HepG2 (cell line): Measurements from ENCODE around the gene DCAF7. TPM values are rescaled to one million over a fixed set of nuclear protein-coding genes. Genes with fewer than 3 reads are reported as not detected.
A peak's percentile ranks its signal among the peaks of the same experiment; 100 is the strongest.

ENCODE experiments used
- ARID4A ChIP-seq: sonication (generic); formaldehyde crosslinking; IDR thresholded peaks from 2 replicates; pipeline ENCODE4 v1.5.0; 2020; ENCODE audit warnings: mild to moderate bottlenecking, missing genetic modification reagents, borderline replicate concordance
- HDAC1 ChIP-seq: sonication (generic); formaldehyde crosslinking; IDR thresholded peaks from 2 replicates; pipeline ENCODE4 v1.5.1; 2020; ENCODE audit warnings: mild to moderate bottlenecking, missing genetic modification reagents
- HIVEP1 ChIP-seq: sonication (generic); formaldehyde crosslinking; IDR thresholded peaks from 2 replicates; pipeline ENCODE4 v1.4.0; 2020; ENCODE audit warnings: mild to moderate bottlenecking, missing genetic modification reagents
- KLF15 ChIP-seq: sonication (generic); formaldehyde crosslinking; IDR thresholded peaks from 2 replicates; pipeline ENCODE4 v1.8.1; 2023; ENCODE audit warnings: borderline replicate concordance, mild to moderate bottlenecking, inconsistent platforms, missing genetic modification reagents, mixed read lengths
- NBN ChIP-seq: fragments of 450-650 bp; conservative IDR thresholded peaks from 2 replicates; pipeline ENCODE4 v1.6.1; 2017
- PBX2 ChIP-seq: IDR thresholded peaks from 2 replicates; pipeline ENCODE4 v1.6.1; 2016; ENCODE audit warnings: control low read depth
- RORA ChIP-seq: sonication (generic); formaldehyde crosslinking; IDR thresholded peaks from 2 replicates; pipeline ENCODE4 v1.5.0; 2020; ENCODE audit warnings: mild to moderate bottlenecking, missing genetic modification reagents, moderate library complexity
- SNAPC5 ChIP-seq: sonication (generic); formaldehyde crosslinking; IDR thresholded peaks from 2 replicates; pipeline ENCODE4 v1.8.1; 2023; ENCODE audit warnings: mild to moderate bottlenecking, missing genetic modification reagents, borderline replicate concordance
- SRSF9 ChIP-seq: fragments of 200-400 bp; formaldehyde crosslinking; IDR thresholded peaks from 2 replicates; pipeline ENCODE4 v1.6.1; 2018; ENCODE audit warnings: borderline replicate concordance, mild to moderate bottlenecking, low read depth, low read length; ENCODE audit not compliant: insufficient read depth, poor library complexity, severe bottlenecking
- TAF1 ChIP-seq: sonication (generic); formaldehyde crosslinking; IDR thresholded peaks from 2 replicates; pipeline ENCODE4 v1.4.0; 2020; ENCODE audit warnings: missing genetic modification reagents
- ZBTB2 ChIP-seq: sonication (generic); formaldehyde crosslinking; IDR thresholded peaks from 2 replicates; pipeline ENCODE4 v1.8.0; 2022; ENCODE audit warnings: low read depth, missing genetic modification reagents
- ZBTB7A ChIP-seq: sonication (generic); formaldehyde crosslinking; IDR thresholded peaks from 2 replicates; pipeline ENCODE4 v1.8.0; 2022; ENCODE audit warnings: mild to moderate bottlenecking, missing genetic modification reagents
- ZFP82 ChIP-seq: sonication (generic); formaldehyde crosslinking; IDR thresholded peaks from 2 replicates; pipeline ENCODE4 v1.5.1; 2020; ENCODE audit warnings: mild to moderate bottlenecking, missing genetic modification reagents, borderline replicate concordance
- ZHX1 ChIP-seq: sonication (generic); formaldehyde crosslinking; IDR thresholded peaks from 2 replicates; pipeline ENCODE4 v1.8.1; 2022; ENCODE audit warnings: low read depth, mild to moderate bottlenecking, missing genetic modification reagents
- ZNF501 ChIP-seq: sonication (generic); formaldehyde crosslinking; IDR thresholded peaks from 2 replicates; pipeline ENCODE4 v1.5.1; 2020; ENCODE audit warnings: mild to moderate bottlenecking, moderate library complexity, missing genetic modification reagents
- ZNF746 ChIP-seq: sonication (generic); formaldehyde crosslinking; IDR thresholded peaks from 2 replicates; pipeline ENCODE4 v1.8.0; 2022; ENCODE audit warnings: mild to moderate bottlenecking, missing genetic modification reagents
- ZNF776 ChIP-seq: sonication (generic); formaldehyde crosslinking; IDR thresholded peaks from 2 replicates; pipeline ENCODE4 v1.4.0; 2020; ENCODE audit warnings: mild to moderate bottlenecking, missing genetic modification reagents
- ZSCAN20 ChIP-seq: sonication (generic); formaldehyde crosslinking; IDR thresholded peaks from 2 replicates; pipeline ENCODE4 v1.4.0; 2020; ENCODE audit warnings: missing genetic modification reagents, mild to moderate bottlenecking, borderline replicate concordance
- ZZZ3 ChIP-seq: sonication (generic); formaldehyde crosslinking; IDR thresholded peaks from 2 replicates; pipeline ENCODE4 v1.4.0; 2020; ENCODE audit warnings: missing genetic modification reagents, mild to moderate bottlenecking, borderline replicate concordance
- polyA plus RNA-seq, 8 experiments: library from polyadenylated mRNA; depleted of rRNA in 3 of 8; stranded (reverse) in 7 of 8; unstranded in 1 of 8; fragments of >200 nt; fragmentation: Illumina TruSeq in 4 of 8; extraction: Trizol in 4 of 8; gene quantifications; 2 replicates each; pipeline versions ENCODE4 v1.2.1 to v1.2.3, GENCODE V29; 2011 to 2016; ENCODE audit warnings: low read depth in 4 of 8, missing spikeins in 1 of 8, mixed read lengths in 1 of 8; ENCODE audit not compliant: insufficient read depth in 1 of 8
- total RNA-seq, 5 experiments: library from RNA; depleted of rRNA; stranded (reverse); fragments of >200 nt; fragmentation: Illumina TruSeq; extraction: Trizol; gene quantifications; 2 replicates each; pipeline ENCODE4 v1.2.3, GENCODE V29; 2016; ENCODE audit warnings: low read depth in 1 of 5

DCAF7 gene
- total and polyA plus RNA-seq, 2 of the 13 experiments (the other 11 are each of a cell fraction or from before 2014, with no cell fraction given), result 55.2 to 73.4 TPM

GRCh38 chr17:63622574-63623390 lies 72.5 kb downstream of the DCAF7 start (continued):
- TF ChIP-seq ZFP82 (CRISPR knock-in tag) (0 out of 2 replicates have a peak, but pooled peaks have one; percentile 1), ZNF501 (peak; percentile 37; the same call in 1 of the 2 replicates), PBX2 (no peak), HDAC1 (peak; percentile 34), ZSCAN20 (0 out of 2 replicates have a peak, but pooled peaks have one; percentile 30), TAF1 (CRISPR knock-in tag) (0 out of 2 replicates have a peak, but pooled peaks have one; percentile 43), HIVEP1 (CRISPR knock-in tag) (peak; percentile 64), ZBTB2 (CRISPR knock-in tag) (peak; percentile 36; the same call in 1 of the 2 replicates), ZNF776 (CRISPR knock-in tag) (peak; percentile 72; the same call in 1 of the 2 replicates), SRSF9 (no peak), KLF15 (no peak), NBN (no peak), ZBTB7A (CRISPR knock-in tag) (no peak), ARID4A (CRISPR knock-in tag) (peak; percentile 60), RORA (CRISPR knock-in tag) (no peak), ZZZ3 (CRISPR knock-in tag) (no peak), ZHX1 (CRISPR knock-in tag) (no peak), SNAPC5 (CRISPR knock-in tag) (no peak), ZNF746 (CRISPR knock-in tag) (no peak)
